ENCODE results near the gene RNF41. TPM values are rescaled to one million over a fixed set of nuclear protein-coding genes. Genes with fewer than 3 reads are reported as not detected.

The RNF41 gene
- total and polyA plus RNA-seq, 2 donors (not counting 1 experiment from before 2014, with no cell fraction given) = 113 to 129 TPM

GRCh38 chr12:56193025-56193578, 28.6 kb downstream of the RNF41 start:
- Histone ChIP-seq H3K36me3 (replicated peaks in 1 of 2; ENCODE audit: control extremely low read depth in 1 of 2, control insufficient read depth in 1 of 2, extremely low read depth in 1 of 2, insufficient read depth in 2 of 2, low read length in 1 of 2) (no peaks in the 10 kb centered on the region), H2AFZ (ENCODE audit: insufficient read depth, low read depth, low read length, poor library complexity, severe bottlenecking) (peak overlapping the region; percentile 81), H3K4me1 (ENCODE audit: control insufficient read depth in 2 of 2, insufficient read depth in 2 of 2, low read length in 2 of 2) (peaks cover 10 to 23% of the 10 kb centered on the region in 2 donors), H3K4me3 (ENCODE audit: control extremely low read depth in 1 of 5, extremely low read depth in 1 of 5, insufficient read depth in 1 of 5, low read depth in 2 of 5, low read length in 4 of 5) (no peak overlapping the region), H3K4me2 (replicated peaks; ENCODE audit: low read depth, low read length, poor library complexity, severe bottlenecking) (peak overlapping the region; percentile 24), H3K9me3 (ENCODE audit: control extremely low read depth in 1 of 3, control insufficient read depth in 2 of 3, insufficient read depth in 1 of 3, low read length in 2 of 3) (no peaks in the 10 kb centered on the region), H3K9ac (ENCODE audit: low read length) (no peak overlapping the region), H3K79me2 (ENCODE audit: control insufficient read depth, insufficient read depth, low read length) (peaks cover 11% of the 10 kb centered on the region), H3K27ac (ENCODE audit: low read length in 2 of 2) (no peak overlapping the region), H4K20me1 (ENCODE audit: control insufficient read depth, insufficient read depth, low read length, poor library complexity, severe bottlenecking) (no peaks in the 10 kb centered on the region), H3K27me3 (replicated peaks in 1 of 4; ENCODE audit: control extremely low read depth in 1 of 4, control insufficient read depth in 3 of 4, insufficient read depth in 4 of 4, low read length in 3 of 4) (no peaks in the 10 kb centered on the region)
- Mint-ChIP-seq H3K9me3 (ENCODE audit: insufficient read depth) (no peaks in the 10 kb centered on the region), H3K4me1 (peaks cover 34% of the 10 kb centered on the region), H3K27ac (peak overlapping the region; percentile 50), H3K27me3 (no peaks in the 10 kb centered on the region), H3K4me3 (peak overlapping the region; percentile 27)
- 71% methylated on average over 1 of the region's 1 CpG for WGBS (ENCODE audit: insufficient coverage)
- ChIA-PET POLR2A (interaction anchor here (0.8 to 1.2 kb wide), 2 partner anchors 15 to 29 kb away, joined by 3 to 6 read pairs; partner anchors contain the start of gene RNF41), CTCF (interaction anchor here (0.9 to 6.7 kb wide), 14 partner anchors 8 to 454 kb away, joined by 3 to 247 read pairs (median 10); partner anchors contain the start of genes ANKRD52, ESYT1, NABP2 and RNF41)
- peak; percentile 86 for DNase-seq
- TF ChIP-seq EZH2 (IDR thresholded peaks at IDR 0.05; ENCODE audit: borderline replicate concordance, insufficient read depth, low read depth, low read length, poor library complexity, severe bottlenecking) = no peak
- TF ChIP-seq CTCF (IDR thresholded peaks at IDR 0.05) = peak; percentile 87
- ATAC-seq (ENCODE audit: low read depth) = no peak
- intact Hi-C loops (cut with micrococcal nuclease) = loop anchor here (1.0 to 5.0 kb wide), 9 partner anchors 16 to 308 kb away; partner anchors contain the start of genes ANKRD52, CNPY2, COQ10A and NABP2

GRCh38 chr12:56192582-56192981, 29.1 kb downstream of the RNF41 start:
- no peaks in the 10 kb centered on the region for H3K36me3 ChIP-seq (replicated peaks in 1 of 2; ENCODE audit: control extremely low read depth in 1 of 2, control insufficient read depth in 1 of 2, extremely low read depth in 1 of 2, insufficient read depth in 2 of 2, low read length in 1 of 2)
- peaks cover 15 to 28% of the 10 kb centered on the region in 2 donors for H3K4me1 ChIP-seq (ENCODE audit: control insufficient read depth in 2 of 2, insufficient read depth in 2 of 2, low read length in 2 of 2)
- intact Hi-C loops (cut with micrococcal nuclease) = loop anchor here (2.0 to 5.0 kb wide), 5 partner anchors 16 to 308 kb away; partner anchors contain the start of genes CNPY2, COQ10A and TIMELESS
- H3K4me2 ChIP-seq (replicated peaks; ENCODE audit: low read depth, low read length, poor library complexity, severe bottlenecking) = no peak overlapping the region
- no peak for ATAC-seq (ENCODE audit: low read depth)
- H3K9me3 Mint-ChIP-seq (ENCODE audit: insufficient read depth) = no peaks in the 10 kb centered on the region
- H3K27me3 ChIP-seq (replicated peaks in 1 of 4; ENCODE audit: control extremely low read depth in 1 of 4, control insufficient read depth in 3 of 4, insufficient read depth in 4 of 4, low read length in 3 of 4) = no peaks in the 10 kb centered on the region
- DNase-seq = no peak
- CTCF ChIA-PET = interaction anchor here (0.8 to 6.7 kb wide), 17 partner anchors 9 to 454 kb away, joined by 3 to 247 read pairs (median 6); partner anchors contain the start of genes ANKRD52, ESYT1, NABP2 and RNF41
- H3K4me3 ChIP-seq (ENCODE audit: control extremely low read depth in 1 of 5, extremely low read depth in 1 of 5, insufficient read depth in 1 of 5, low read depth in 2 of 5, low read length in 4 of 5) = no peak overlapping the region
- POLR2A ChIA-PET = interaction anchor here (0.8 to 1.2 kb wide), 2 partner anchors 15 to 29 kb away, joined by 3 to 6 read pairs; partner anchors contain the start of gene RNF41
- peak overlapping the region; percentile 4 for H2AFZ ChIP-seq (ENCODE audit: insufficient read depth, low read depth, low read length, poor library complexity, severe bottlenecking)
- H3K9me3 ChIP-seq (ENCODE audit: control extremely low read depth in 1 of 3, control insufficient read depth in 2 of 3, insufficient read depth in 1 of 3, low read length in 2 of 3) = no peaks in the 10 kb centered on the region
- peaks cover 16% of the 10 kb centered on the region for H3K79me2 ChIP-seq (ENCODE audit: control insufficient read depth, insufficient read depth, low read length)
- H3K4me1 Mint-ChIP-seq = peaks cover 39% of the 10 kb centered on the region
- TF ChIP-seq CTCF (IDR thresholded peaks at IDR 0.05) = no peak
- no peak for TF ChIP-seq EZH2 (IDR thresholded peaks at IDR 0.05; ENCODE audit: borderline replicate concordance, insufficient read depth, low read depth, low read length, poor library complexity, severe bottlenecking)
- no peak overlapping the region for H3K27ac Mint-ChIP-seq
- H3K4me3 Mint-ChIP-seq = peak overlapping the region; percentile 27
- H3K27ac ChIP-seq (ENCODE audit: low read length in 2 of 2) = no peak overlapping the region
- no peak overlapping the region for H3K9ac ChIP-seq (ENCODE audit: low read length)
- H4K20me1 ChIP-seq (ENCODE audit: control insufficient read depth, insufficient read depth, low read length, poor library complexity, severe bottlenecking) = no peaks in the 10 kb centered on the region
- H3K27me3 Mint-ChIP-seq = no peaks in the 10 kb centered on the region
